ENCODE measurements around the gene CBARP. TPM values are rescaled to one million over a fixed set of nuclear protein-coding genes. Genes with fewer than 3 reads are reported as not detected.

The CBARP gene
- total RNA-seq, 1 experiment from 2014 or later, result 28.4 TPM

DNA sequence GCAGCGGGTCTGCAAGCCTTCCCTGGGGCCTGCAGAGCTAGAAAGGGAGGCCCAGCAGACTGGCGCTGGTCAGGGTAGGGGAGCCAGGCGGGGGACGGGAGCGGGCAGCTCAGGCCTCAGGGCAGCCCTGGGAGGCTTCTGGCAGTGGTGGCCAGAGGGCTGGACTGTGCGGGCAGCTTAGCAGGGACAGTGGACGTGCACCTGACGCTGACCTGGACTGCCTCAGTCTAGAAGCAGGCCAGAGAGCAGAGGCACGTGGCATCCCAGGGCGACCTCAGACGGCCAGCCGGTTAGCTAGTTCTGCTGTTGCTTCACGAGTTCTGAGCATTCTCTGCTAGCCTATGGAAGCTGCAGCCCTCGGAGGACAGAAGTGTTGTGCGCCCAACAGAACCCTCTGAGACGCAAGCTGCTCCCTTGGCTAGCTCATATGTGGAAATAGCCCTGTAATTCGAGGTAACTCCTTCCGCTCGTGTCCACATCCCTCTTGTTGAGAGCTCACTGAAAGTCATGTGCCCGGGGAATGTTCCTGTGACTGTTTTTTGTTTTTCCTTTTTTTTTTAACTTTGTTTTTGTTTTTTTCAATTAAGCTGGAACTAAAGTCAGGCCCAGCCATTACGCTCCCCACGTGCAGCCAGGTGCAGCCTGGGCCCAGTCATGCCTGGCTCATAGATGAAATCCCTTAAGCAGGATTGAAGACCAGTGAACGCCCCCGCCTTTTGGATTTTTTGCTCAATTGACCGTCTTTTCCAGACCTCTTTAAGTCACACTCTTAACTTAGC is 35.6 kb upstream of the CBARP start:
- Histone ChIP-seq H2BK5ac (ENCODE audit: insufficient read length, low read length) (no peak overlapping the region), H4K5ac (ENCODE audit: insufficient read length, low read depth, low read length) (no peak overlapping the region)

More for the DNA sequence above, 35.6 kb upstream of the CBARP start:
- no peaks in the 10 kb centered on the region for H4K20me1 ChIP-seq (ENCODE audit: control insufficient read depth, insufficient read depth, insufficient read length)
- no peak overlapping the region for H4K91ac ChIP-seq (ENCODE audit: insufficient read length, low read depth, low read length)
- H3K9ac ChIP-seq (ENCODE audit: extremely low read depth, insufficient read length, low read length), result no peak overlapping the region
- H2BK120ac ChIP-seq (ENCODE audit: low read depth, low read length, poor library complexity, severe bottlenecking), result no peak overlapping the region
- no peaks in the 10 kb centered on the region for H3K27me3 ChIP-seq (ENCODE audit: insufficient read depth, low read length)
- H3K4me3 Mint-ChIP-seq, result peak overlapping the region; percentile 30 to 40
- H3K36me3 Mint-ChIP-seq (ENCODE audit: insufficient read depth in 1 of 3, low read depth in 3 of 3), result peaks cover 36 to 65% (median 54%) of the 10 kb centered on the region in 3 experiments
- H2BK12ac ChIP-seq (ENCODE audit: insufficient read length, low read depth, low read length), result no peak overlapping the region
- H3K79me1 ChIP-seq (ENCODE audit: insufficient read depth, low read depth, low read length, poor library complexity, severe bottlenecking), result peaks cover 9% of the 10 kb centered on the region
- no peak overlapping the region for H3K27ac ChIP-seq (ENCODE audit: insufficient read length, low read depth, low read length)
- DNase-seq, result no peak
- H3K9me3 Mint-ChIP-seq, result no peaks in the 10 kb centered on the region
- no peak overlapping the region for H3K56ac ChIP-seq (ENCODE audit: insufficient read length, low read depth, low read length)
- H2BK20ac ChIP-seq (ENCODE audit: low read depth, low read length, poor library complexity, severe bottlenecking), result no peak overlapping the region
- H3K79me2 ChIP-seq (ENCODE audit: insufficient read depth, low read length), result peaks cover 4% of the 10 kb centered on the region; the same call in 1 of the 2 replicates
- H3K4me1 Mint-ChIP-seq, result peaks cover 41 to 49% of the 10 kb centered on the region in 2 experiments
- no peak overlapping the region for H2AK5ac ChIP-seq (ENCODE audit: insufficient read length, low read length)
- H3K4me2 ChIP-seq (ENCODE audit: insufficient read depth, insufficient read length, low read length), result peak overlapping the region; percentile 2
- H3K14ac ChIP-seq (ENCODE audit: insufficient read depth, low read length), result no peak overlapping the region
- no peak overlapping the region for H2AFZ ChIP-seq (ENCODE audit: low read length)
- no peak overlapping the region for H3K4ac ChIP-seq (ENCODE audit: low read depth, low read length)
- no peak overlapping the region for H3K23ac ChIP-seq (ENCODE audit: insufficient read length, low read depth, low read length)
- no peak overlapping the region for H3T11ph ChIP-seq (ENCODE audit: low read length)
- H3K9me3 ChIP-seq (ENCODE audit: control insufficient read depth, low read depth, low read length), result no peaks in the 10 kb centered on the region
- H3K27me3 Mint-ChIP-seq (ENCODE audit: low read depth), result peaks cover 3% of the 10 kb centered on the region
- no peaks in the 10 kb centered on the region; the same call in 1 of the 2 replicates for H3K4me1 ChIP-seq (ENCODE audit: insufficient read depth, low read length)
- WGBS (ENCODE audit: extremely low coverage, insufficient read length, low lambda C conversion rate), result no CpG with 5 or more reads among the region's 25 CpGs
- TF ChIP-seq, protein P1, sequence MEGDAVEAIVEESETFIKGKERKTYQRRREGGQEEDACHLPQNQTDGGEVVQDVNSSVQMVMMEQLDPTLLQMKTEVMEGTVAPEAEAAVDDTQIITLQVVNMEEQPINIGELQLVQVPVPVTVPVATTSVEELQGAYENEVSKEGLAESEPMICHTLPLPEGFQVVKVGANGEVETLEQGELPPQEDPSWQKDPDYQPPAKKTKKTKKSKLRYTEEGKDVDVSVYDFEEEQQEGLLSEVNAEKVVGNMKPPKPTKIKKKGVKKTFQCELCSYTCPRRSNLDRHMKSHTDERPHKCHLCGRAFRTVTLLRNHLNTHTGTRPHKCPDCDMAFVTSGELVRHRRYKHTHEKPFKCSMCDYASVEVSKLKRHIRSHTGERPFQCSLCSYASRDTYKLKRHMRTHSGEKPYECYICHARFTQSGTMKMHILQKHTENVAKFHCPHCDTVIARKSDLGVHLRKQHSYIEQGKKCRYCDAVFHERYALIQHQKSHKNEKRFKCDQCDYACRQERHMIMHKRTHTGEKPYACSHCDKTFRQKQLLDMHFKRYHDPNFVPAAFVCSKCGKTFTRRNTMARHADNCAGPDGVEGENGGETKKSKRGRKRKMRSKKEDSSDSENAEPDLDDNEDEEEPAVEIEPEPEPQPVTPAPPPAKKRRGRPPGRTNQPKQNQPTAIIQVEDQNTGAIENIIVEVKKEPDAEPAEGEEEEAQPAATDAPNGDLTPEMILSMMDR (conservative IDR thresholded peaks at IDR 0.05), result no peak
- H4K8ac ChIP-seq (replicated peaks; ENCODE audit: insufficient read length, low read depth, low read length), result no peak overlapping the region
- H3K18ac ChIP-seq (ENCODE audit: insufficient read length, low read depth, low read length), result no peak overlapping the region
- no peak overlapping the region for H2BK15ac ChIP-seq (ENCODE audit: low read depth, low read length)
- peaks cover 16% of the 10 kb centered on the region for H3K23me2 ChIP-seq (ENCODE audit: insufficient read length, low read depth, low read length, poor library complexity, severe bottlenecking)
- peak overlapping the region; percentile 86 to 96 (median 93); a peak in 5 of 7 replicates for H3K27ac Mint-ChIP-seq

Data from H9 (cell line).